Heart right ventricle (tissue), 16 donors: ENCODE data around the gene LYPD6B. TPM values are rescaled to one million over a fixed set of nuclear protein-coding genes. Genes with fewer than 3 reads are reported as not detected.

Source experiments
- ATAC-seq, 8 donors: fragments of 200-7000 bp; cut with Tn5 transposase; one replicate each; pipeline ENCODE4 v1.9.1; 2020; ENCODE audit warnings: mild to moderate bottlenecking in 8 of 8, moderate library complexity in 8 of 8, moderate number of reproducible peaks in 1 of 8
- DNase-seq, 2 donors: peaks; one replicate each; pipeline ENCODE4 v3.0.0-alpha.2; 2020
- H3K27ac ChIP-seq, 10 donors: fragments of 200-600 bp; sonication (generic) in 2 of 10; one replicate each; pipeline versions ENCODE4 v1.5.0 to v1.8.0; 2020 to 2022; ENCODE audit warnings: mild to moderate bottlenecking in 3 of 10
- H3K27me3 ChIP-seq, 7 donors: fragments of 200-600 bp; one replicate each; pipeline ENCODE4 v1.8.0; 2021 to 2022; ENCODE audit warnings: mild to moderate bottlenecking in 2 of 7
- H3K36me3 ChIP-seq, 9 donors: fragments of 200-600 bp; sonication (generic) in 1 of 9; one replicate each; pipeline versions ENCODE4 v1.5.0 to v1.8.0; 2020 to 2022; ENCODE audit warnings: mild to moderate bottlenecking in 2 of 9
- H3K4me1 ChIP-seq, 9 donors: fragments of 200-600 bp; sonication (generic) in 1 of 9; one replicate each; pipeline versions ENCODE4 v1.5.0 to v1.8.0; 2020 to 2022; ENCODE audit warnings: mild to moderate bottlenecking in 4 of 9
- H3K4me3 ChIP-seq, 10 donors: fragments of 200-600 bp; sonication (generic) in 2 of 10; one replicate each; pipeline versions ENCODE4 v1.5.0 to v1.8.0; 2020 to 2022; ENCODE audit warnings: mild to moderate bottlenecking in 7 of 10, moderate library complexity in 2 of 10
- H3K9me3 ChIP-seq, 11 donors: fragments of 200-600 bp in 10 of 11; sonication (generic) in 2 of 11; one replicate each; pipeline versions ENCODE4 v1.5.0 to v1.8.0; 2013 to 2022; ENCODE audit warnings: mild to moderate bottlenecking in 2 of 11, control low read depth in 1 of 11, moderate library complexity in 1 of 11
- whole genome bisulfite sequencing, 2 donors: extraction: QIAGEN DNeasy Blood & Tissue Kit; methylation state at CpG; one replicate each; pipeline ENCODE4 v1.1.7; 2013; ENCODE audit warnings: inconsistent platforms in 1 of 2; 5-methylcytosine and 5-hydroxymethylcytosine counted together
- intact Hi-C, 10 donors: fragments of 100-400 bp; cut with DNase I; formaldehyde crosslinking; loops; one replicate each; pipeline versions ENCODE4 v1.11.1 to v1.14.2; 2022
- polyA plus RNA-seq, 2 donors: library from polyadenylated mRNA; stranded (reverse); fragments of 200-250 nt; gene quantifications; one replicate each; pipeline ENCODE4 v1.2.3, GENCODE V29; 2013
- total RNA-seq, 10 donors: library from RNA; stranded (reverse); fragmentation: NEBNext Ultra II Directional in 3 of 10; extraction: Animal tissue kit (Norgen Biotek cat#: 25700) in 3 of 10; gene quantifications; one replicate each; pipeline versions ENCODE4 v1.2.1 to v1.2.4, GENCODE V29; 2021 to 2023
- TF ChIP-seq, protein P1 (sequence below), 9 donors: fragments of 200-600 bp; sonication (generic) in 2 of 9; IDR thresholded peaks; one replicate each; pipeline versions ENCODE4 v1.5.0 to v1.8.0; 2021 to 2022; ENCODE audit warnings: antibody characterized with exemption in 9 of 9, mild to moderate bottlenecking in 5 of 9, moderate library complexity in 1 of 9
- donor health status: Arrhythmogenic right ventricular cardiomyopathy.
- donor health status: ischemic (EF 13 %, LVEDD 7.1; RV severe dilation, severe dysfunction).
- donor health status: healthy with polysubstance abuse.
- donor health status: DM: no; HTN: yes; CAD: no.
- donor health status: DM: no; HTN: no; CAD: no.
- donor health status: ischemic (EF 25% LVEDD 6.9; RV normal size, moderate dysfunction).
- donor health status: ischemic (EF 25% LVEDD 5.7; RV mildly dilated, moderate dysfunction).
- donor health status: healthy.
- donor health status: DM: yes; HTN: yes; CAD: no.
- donor health status: Ischemic cardiomyopathy.
- donor health status: ischemic (EF 35%, LVEDD 5.7; RV mildly dilated, moderate dysfunction).
- donor health status: nonischemic (EF 11% LVEDD 7.7; RV severe dilation, severe dysfunction).
- donor health status: DM: yes; HTN: yes; CAD: no.
- donor health status: PGD.
- donor health status: ischemic (EF 29% LVEDD 5.4; RV normal size, mild dysfunction).
- donor health status: nonischemic (EF 23%, LVEDD 6.1; RV moderate dilation, normal function).

LYPD6B gene
- total and polyA plus RNA-seq, 12 donors, result 0.21 TPM; not detected in 11

DNA sequence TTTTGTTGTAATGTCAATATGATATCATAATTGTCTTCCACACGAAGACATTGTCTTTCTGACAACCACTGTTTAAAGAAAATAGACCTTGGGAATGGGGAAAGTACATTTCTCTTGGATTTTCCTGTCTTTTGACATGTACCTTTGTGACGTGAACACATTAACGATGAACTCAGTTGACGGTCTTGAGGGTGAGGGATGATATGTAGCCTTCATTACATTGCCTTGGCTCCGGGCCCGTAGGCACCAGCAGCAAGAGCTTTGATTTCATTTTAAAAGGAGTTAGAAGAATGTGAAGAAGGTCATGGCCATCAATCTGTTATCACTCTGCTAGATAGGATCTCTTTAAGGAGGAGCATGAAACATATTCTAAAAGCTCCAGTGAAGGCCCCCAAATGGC is 80.9 kb downstream of the LYPD6B start:
- Histone ChIP-seq H3K27me3 (peaks cover 0 to 17% (median 0%) of the 10 kb centered on the region in 7 donors), H3K4me1 (no peaks in the 10 kb centered on the region), H3K9me3 (no peaks in the 10 kb centered on the region), H3K36me3 (no peaks in the 10 kb centered on the region), H3K4me3 (no peak overlapping the region), H3K27ac (no peak overlapping the region)
- DNase-seq, result no peak
- intact Hi-C loops, result no loop called here
- TF ChIP-seq, protein P1, sequence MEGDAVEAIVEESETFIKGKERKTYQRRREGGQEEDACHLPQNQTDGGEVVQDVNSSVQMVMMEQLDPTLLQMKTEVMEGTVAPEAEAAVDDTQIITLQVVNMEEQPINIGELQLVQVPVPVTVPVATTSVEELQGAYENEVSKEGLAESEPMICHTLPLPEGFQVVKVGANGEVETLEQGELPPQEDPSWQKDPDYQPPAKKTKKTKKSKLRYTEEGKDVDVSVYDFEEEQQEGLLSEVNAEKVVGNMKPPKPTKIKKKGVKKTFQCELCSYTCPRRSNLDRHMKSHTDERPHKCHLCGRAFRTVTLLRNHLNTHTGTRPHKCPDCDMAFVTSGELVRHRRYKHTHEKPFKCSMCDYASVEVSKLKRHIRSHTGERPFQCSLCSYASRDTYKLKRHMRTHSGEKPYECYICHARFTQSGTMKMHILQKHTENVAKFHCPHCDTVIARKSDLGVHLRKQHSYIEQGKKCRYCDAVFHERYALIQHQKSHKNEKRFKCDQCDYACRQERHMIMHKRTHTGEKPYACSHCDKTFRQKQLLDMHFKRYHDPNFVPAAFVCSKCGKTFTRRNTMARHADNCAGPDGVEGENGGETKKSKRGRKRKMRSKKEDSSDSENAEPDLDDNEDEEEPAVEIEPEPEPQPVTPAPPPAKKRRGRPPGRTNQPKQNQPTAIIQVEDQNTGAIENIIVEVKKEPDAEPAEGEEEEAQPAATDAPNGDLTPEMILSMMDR (IDR thresholded peaks at IDR 0.05), result no peak
- no peak for ATAC-seq
- 62 to 65% methylated on average over 6 of the region's 6 CpGs for WGBS, 2 donors

DNA sequence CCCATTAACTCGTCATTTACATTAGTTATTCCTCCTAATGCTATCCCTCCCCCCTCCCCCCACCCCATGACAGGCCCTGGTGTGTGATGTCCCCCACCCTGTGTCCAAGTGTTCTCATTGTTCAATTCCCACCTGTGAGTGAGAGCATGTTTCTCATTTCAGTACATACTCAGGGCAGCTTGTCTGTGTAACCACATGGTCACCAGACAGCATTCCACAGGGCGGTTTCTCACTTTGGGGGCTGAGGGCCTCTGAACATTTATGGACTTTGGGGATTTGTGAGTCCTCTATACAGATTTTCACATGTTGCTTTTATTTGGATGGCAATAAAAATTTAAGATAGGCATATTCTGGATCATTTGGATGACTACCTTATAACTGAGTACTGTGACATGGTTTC is 84.0 kb downstream of the LYPD6B start:
- no peak overlapping the region for H3K27ac ChIP-seq
- H3K4me3 ChIP-seq, result no peak overlapping the region
- TF ChIP-seq, protein P1 (IDR thresholded peaks at IDR 0.05), result no peak
- 81 to 87% methylated on average over 2 of the region's 2 CpGs for WGBS, 2 donors
- H3K9me3 ChIP-seq, result no peaks in the 10 kb centered on the region
- ATAC-seq, result no peak
- intact Hi-C loops, result no loop called here
- no peak for DNase-seq
- H3K4me1 ChIP-seq, result no peaks in the 10 kb centered on the region
- no peaks in the 10 kb centered on the region for H3K36me3 ChIP-seq
- peaks cover 0 to 13% (median 0%) of the 10 kb centered on the region in 7 donors for H3K27me3 ChIP-seq

DNA sequence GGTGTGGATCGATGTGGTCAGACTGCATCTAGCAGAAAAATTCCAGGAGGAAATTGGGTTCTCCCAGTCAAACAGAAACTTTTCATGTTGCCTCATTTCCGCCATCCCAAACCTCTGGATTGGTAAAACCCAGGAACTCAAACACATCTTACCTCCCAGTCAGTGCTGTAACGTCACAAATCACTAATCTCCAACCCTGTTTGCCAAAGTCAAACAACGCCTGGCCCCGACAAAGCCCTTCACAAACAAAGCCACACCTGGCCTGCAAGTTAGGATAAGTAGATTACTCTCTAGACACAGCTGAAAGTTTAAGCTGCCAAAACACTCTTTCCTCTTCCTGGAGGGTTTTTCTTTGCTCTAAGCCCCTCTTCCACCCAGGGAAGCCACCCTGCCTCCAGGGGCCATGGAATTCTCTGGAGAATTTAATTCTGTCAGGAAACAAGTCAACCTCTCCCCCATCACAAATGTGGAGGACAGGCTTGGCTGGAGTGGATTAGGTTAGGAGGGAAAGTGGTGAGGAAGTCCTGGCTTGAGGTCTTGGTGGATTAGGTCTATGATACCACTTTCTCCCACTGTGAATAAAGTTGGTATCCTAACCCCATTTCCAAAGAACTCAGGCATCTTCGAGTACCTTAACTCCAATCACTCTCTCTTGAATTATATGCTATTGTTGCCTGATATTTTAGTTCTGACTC is 86.7 kb downstream of the LYPD6B start:
- Histone ChIP-seq H3K4me3 (no peak overlapping the region), H3K27ac (no peak overlapping the region), H3K4me1 (no peaks in the 10 kb centered on the region), H3K27me3 (peaks cover 0 to 8% (median 0%) of the 10 kb centered on the region in 7 donors), H3K36me3 (no peaks in the 10 kb centered on the region), H3K9me3 (no peaks in the 10 kb centered on the region)
- intact Hi-C loops, result no loop called here
- DNase-seq, result no peak
- 71% methylated on average over 6 of the region's 6 CpGs for WGBS, 2 donors
- ATAC-seq, result no peak
- TF ChIP-seq, protein P1 (IDR thresholded peaks at IDR 0.05), result no peak

DNA sequence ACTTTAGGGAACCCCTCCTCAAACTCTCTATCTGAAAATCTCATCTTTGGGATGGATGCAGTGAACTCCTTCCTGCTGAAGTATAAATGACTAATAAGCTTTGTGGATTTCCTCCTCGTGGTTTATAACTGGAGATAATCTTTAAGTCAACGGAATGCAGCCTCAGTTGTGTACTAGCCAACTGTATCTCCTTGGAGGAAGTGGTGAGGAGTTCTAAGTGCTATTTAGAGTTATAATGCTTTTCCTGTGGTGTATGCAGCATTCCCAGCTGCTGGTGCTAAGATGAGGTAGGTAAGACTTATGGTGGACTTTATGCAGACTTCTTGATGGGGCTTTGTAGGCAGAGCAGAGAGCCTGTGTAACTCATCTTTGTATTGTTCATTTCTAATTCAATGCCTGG is 90.9 kb downstream of the LYPD6B start:
- no peaks in the 10 kb centered on the region for H3K4me1 ChIP-seq
- intact Hi-C loops, result no loop called here
- H3K27me3 ChIP-seq, result no peaks in the 10 kb centered on the region
- 47 to 56% methylated on average over 2 of the region's 2 CpGs for WGBS, 2 donors
- TF ChIP-seq, protein P1 (IDR thresholded peaks at IDR 0.05), result no peak
- no peak overlapping the region for H3K4me3 ChIP-seq
- H3K27ac ChIP-seq, result no peak overlapping the region
- H3K9me3 ChIP-seq, result no peaks in the 10 kb centered on the region
- ATAC-seq, result no peak
- H3K36me3 ChIP-seq, result no peaks in the 10 kb centered on the region
- DNase-seq, result no peak
